Lung (tissue), 12 donors: ENCODE measurements around the gene DIS3L2. TPM values are rescaled to one million over a fixed set of nuclear protein-coding genes. Genes with fewer than 3 reads are reported as not detected.
"Not testable (repeated sequence)": the region's sequence is repeated elsewhere in the genome, so short reads cannot be mapped to it uniquely, and the experiment has no call there.

Experiments
- ATAC-seq: fragments of 200-7000 bp; cut with Tn5 transposase; one replicate; pipeline ENCODE4 v1.9.1; 2020; ENCODE audit warnings: moderate number of reproducible peaks; ENCODE audit not compliant: insufficient read depth, low FRiP score
- DNase-seq, 3 donors: peaks; one replicate each; pipeline ENCODE4 v3.0.0-alpha.2; 2013 to 2017
- H3K27ac ChIP-seq, 2 donors: one replicate each; pipeline ENCODE4 v1.5.1; 2013; ENCODE audit warnings: mild to moderate bottlenecking in 2 of 2, moderate library complexity in 2 of 2, control low read depth in 1 of 2, inconsistent platforms in 1 of 2, low read depth in 1 of 2, low read length in 1 of 2
- H3K27me3 ChIP-seq, 3 donors: one replicate each; pipeline ENCODE4 v1.5.1; 2013; ENCODE audit warnings: low read length in 2 of 3; ENCODE audit not compliant: control insufficient read depth in 3 of 3, insufficient read depth in 3 of 3
- H3K36me3 ChIP-seq, 4 donors: one replicate each; pipeline ENCODE4 v1.5.1; 2013; ENCODE audit warnings: low read length in 4 of 4, mild to moderate bottlenecking in 1 of 4, moderate library complexity in 1 of 4; ENCODE audit not compliant: control insufficient read depth in 4 of 4, insufficient read depth in 4 of 4
- H3K4me1 ChIP-seq, 5 donors: one replicate each; pipeline ENCODE4 v1.5.1; 2013; ENCODE audit warnings: low read length in 5 of 5, mild to moderate bottlenecking in 2 of 5, moderate library complexity in 1 of 5; ENCODE audit not compliant: control insufficient read depth in 5 of 5, insufficient read depth in 5 of 5
- H3K4me3 ChIP-seq: one replicate; pipeline ENCODE4 v1.5.1; 2013; ENCODE audit warnings: mild to moderate bottlenecking, control low read depth, moderate library complexity
- H3K9ac ChIP-seq, 2 donors: one replicate each; pipeline ENCODE4 v1.5.1; 2013; ENCODE audit warnings: low read length in 2 of 2, control low read depth in 1 of 2; ENCODE audit not compliant: insufficient read depth in 1 of 2
- H3K9me3 ChIP-seq, 4 donors: one replicate each; pipeline ENCODE4 v1.5.1; 2013; ENCODE audit warnings: low read length in 3 of 4, mild to moderate bottlenecking in 1 of 4, moderate library complexity in 1 of 4; ENCODE audit not compliant: control insufficient read depth in 4 of 4, insufficient read depth in 3 of 4
- WGBS, 2 donors: extraction: QIAGEN DNeasy Blood & Tissue Kit; methylation state at CpG; one replicate each; pipeline ENCODE4 v1.1.7; 2013; 5-methylcytosine and 5-hydroxymethylcytosine counted together
- polyA plus RNA-seq, 2 donors: library from polyadenylated mRNA; stranded (reverse); fragments of 200-250 nt; gene quantifications; one replicate each; pipeline ENCODE4 v1.2.1, GENCODE V29; 2013
- total RNA-seq, 2 donors: library from RNA; depleted of rRNA in 1 of 2; stranded (reverse); fragments of >200 nt in 1 of 2; gene quantifications; one replicate each; pipeline ENCODE4 v1.2.1, GENCODE V29; 2014 to 2021
- TF ChIP-seq, protein P1 (sequence below): IDR thresholded peaks from 2 replicates; pipeline ENCODE4 v1.5.1; 2012; ENCODE audit warnings: mild to moderate bottlenecking; ENCODE audit errors: control extremely low read depth, extremely low read depth
- donor health status: control.
- donor health status: control.
- donor health status: Bipolar disorder and iron deficiency.
- donor health status: healthy.
- donor health status: DM: yes; HTN: yes; CAD: no.

The DIS3L2 gene
- total and polyA plus RNA-seq, 4 donors, result 12.7 to 41.0 (median 31.1) TPM

DNA sequence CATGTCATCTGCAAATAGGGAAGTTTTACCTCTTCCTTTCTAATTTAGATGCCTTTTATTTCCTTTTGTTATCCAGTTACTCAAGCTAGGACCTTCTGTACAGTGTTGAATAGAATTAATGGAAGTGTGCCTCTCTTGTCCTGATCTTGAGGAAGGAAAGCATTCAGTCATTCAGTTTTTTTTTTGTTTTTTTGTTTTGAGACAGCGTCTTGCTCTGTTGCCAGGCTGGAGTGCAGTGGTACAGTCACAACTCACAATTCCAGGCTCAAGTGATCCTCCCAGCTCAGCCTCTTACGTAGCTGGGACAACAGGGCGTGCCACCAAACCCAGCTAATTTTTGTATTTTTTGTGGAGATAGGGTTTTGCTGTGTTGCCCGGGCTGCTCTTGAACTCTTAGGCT, 213.1 kb downstream of the DIS3L2 start:
- DNase-seq (no peak), ATAC-seq (peak; percentile 47)
- peaks cover 0 to 9% (median 0%) of the 10 kb centered on the region in 5 donors for H3K4me1 ChIP-seq
- no peak overlapping the region for H3K27ac ChIP-seq
- H3K9ac ChIP-seq, result no peak overlapping the region
- H3K36me3 ChIP-seq, result no peaks in the 10 kb centered on the region
- H3K4me3 ChIP-seq, result no peak overlapping the region
- TF ChIP-seq, protein P1, sequence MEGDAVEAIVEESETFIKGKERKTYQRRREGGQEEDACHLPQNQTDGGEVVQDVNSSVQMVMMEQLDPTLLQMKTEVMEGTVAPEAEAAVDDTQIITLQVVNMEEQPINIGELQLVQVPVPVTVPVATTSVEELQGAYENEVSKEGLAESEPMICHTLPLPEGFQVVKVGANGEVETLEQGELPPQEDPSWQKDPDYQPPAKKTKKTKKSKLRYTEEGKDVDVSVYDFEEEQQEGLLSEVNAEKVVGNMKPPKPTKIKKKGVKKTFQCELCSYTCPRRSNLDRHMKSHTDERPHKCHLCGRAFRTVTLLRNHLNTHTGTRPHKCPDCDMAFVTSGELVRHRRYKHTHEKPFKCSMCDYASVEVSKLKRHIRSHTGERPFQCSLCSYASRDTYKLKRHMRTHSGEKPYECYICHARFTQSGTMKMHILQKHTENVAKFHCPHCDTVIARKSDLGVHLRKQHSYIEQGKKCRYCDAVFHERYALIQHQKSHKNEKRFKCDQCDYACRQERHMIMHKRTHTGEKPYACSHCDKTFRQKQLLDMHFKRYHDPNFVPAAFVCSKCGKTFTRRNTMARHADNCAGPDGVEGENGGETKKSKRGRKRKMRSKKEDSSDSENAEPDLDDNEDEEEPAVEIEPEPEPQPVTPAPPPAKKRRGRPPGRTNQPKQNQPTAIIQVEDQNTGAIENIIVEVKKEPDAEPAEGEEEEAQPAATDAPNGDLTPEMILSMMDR, result no peak
- WGBS, 2 donors, result 73 to 87% methylated on average over 4 of the region's 4 CpGs
- no peaks in the 10 kb centered on the region for H3K27me3 ChIP-seq
- no peaks in the 10 kb centered on the region for H3K9me3 ChIP-seq

DNA sequence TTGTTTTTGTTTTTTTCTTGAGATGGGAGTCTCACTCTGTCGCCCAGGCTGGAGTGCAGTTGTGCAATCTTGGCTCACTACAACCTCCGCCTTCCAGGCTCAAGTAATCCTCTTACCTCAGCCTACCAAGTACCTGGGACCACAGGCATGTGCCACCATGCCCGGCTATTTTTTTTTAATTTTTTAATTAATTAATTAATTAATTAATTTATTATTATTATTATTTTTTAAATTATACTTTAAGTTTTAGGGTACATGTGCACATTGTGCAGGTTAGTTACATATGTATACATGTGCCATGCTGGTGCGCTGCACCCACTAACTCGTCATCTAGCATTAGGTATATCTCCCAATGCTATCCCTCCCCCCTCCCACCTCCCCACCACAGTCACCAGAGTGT, 215.1 kb downstream of the DIS3L2 start:
- H3K4me1 ChIP-seq, H3K9ac ChIP-seq, H3K36me3 ChIP-seq, ATAC-seq, H3K9me3 ChIP-seq, H3K4me3 ChIP-seq, H3K27me3 ChIP-seq, H3K27ac ChIP-seq, DNase-seq: not testable (repeated sequence)
- WGBS, 2 donors, result 75 to 87% methylated on average over 3 to 4 of the region's 5 CpGs

DNA sequence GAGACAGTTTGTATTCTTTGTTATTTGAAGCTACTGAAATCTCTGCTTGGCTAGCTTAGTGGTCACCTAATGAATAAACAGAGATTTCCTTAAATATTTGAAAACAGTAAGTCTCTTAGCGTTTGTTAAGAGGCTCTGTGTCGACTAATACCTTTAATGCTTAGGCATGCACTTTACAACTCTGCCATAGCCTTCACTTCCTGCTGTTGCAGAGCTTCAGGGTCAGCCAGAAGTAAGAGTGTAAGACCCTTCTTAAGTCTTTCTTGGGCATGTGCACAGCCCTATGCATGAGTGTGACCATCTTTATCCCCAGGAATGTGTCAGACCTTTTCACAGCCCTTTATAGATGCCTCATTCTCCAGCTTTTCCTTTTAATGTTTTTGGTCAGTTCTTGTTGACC, 221.8 kb downstream of the DIS3L2 start:
- Histone ChIP-seq H3K27me3 (no peaks in the 10 kb centered on the region), H3K4me3 (no peak overlapping the region), H3K36me3 (no peaks in the 10 kb centered on the region), H3K27ac (no peak overlapping the region), H3K9me3 (no peaks in the 10 kb centered on the region), H3K9ac (no peak overlapping the region), H3K4me1 (no peaks in the 10 kb centered on the region)
- TF ChIP-seq, protein P1, result no peak
- DNase-seq (no peak), ATAC-seq (no peak)
- WGBS, 2 donors, result 85 to 89% methylated on average over 2 of the region's 2 CpGs

DNA sequence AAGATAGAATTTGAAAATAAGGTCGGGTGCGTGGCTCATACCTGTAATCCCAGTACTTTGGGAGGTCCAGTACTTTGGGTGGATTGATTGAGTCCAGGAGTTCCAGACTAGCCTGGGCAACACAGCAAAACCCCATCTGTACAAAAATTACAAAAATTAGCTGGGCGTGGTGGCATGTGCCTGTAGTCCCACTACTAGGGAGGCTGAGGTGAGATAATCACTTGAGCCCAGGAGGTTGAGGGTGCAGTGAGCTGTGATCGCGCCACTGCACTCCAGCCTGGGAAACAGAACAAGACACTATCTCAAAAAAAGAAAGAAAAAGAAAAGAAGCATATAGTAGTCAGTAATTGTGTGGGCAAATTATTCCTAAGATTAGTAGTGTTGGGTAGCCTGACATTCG, 222.8 kb downstream of the DIS3L2 start:
- Histone ChIP-seq H3K9me3 (no peaks in the 10 kb centered on the region), H3K27ac (no peak overlapping the region), H3K4me3 (no peak overlapping the region), H3K36me3 (no peaks in the 10 kb centered on the region), H3K27me3 (no peaks in the 10 kb centered on the region), H3K4me1 (no peaks in the 10 kb centered on the region), H3K9ac (no peak overlapping the region)
- 94 to 97% methylated on average over 6 of the region's 6 CpGs for WGBS, 2 donors
- TF ChIP-seq, protein P1, result no peak
- DNase-seq, result no peak
- no peak for ATAC-seq
